ENCODE data around the gene CA7. TPM values are rescaled to one million over a fixed set of nuclear protein-coding genes. Genes with fewer than 3 reads are reported as not detected.

Gene CA7
- total RNA-seq, 4 donors from 2014 or later, result not detected

GRCh38 chr16:66840883-66841282 lies 3.3 kb upstream of the CA7 start:
- 45 to 66% methylated on average over 3 of the region's 3 CpGs for WGBS, 2 donors
- Histone ChIP-seq H3K9me3 (no peaks in the 10 kb centered on the region), H3K27ac (no peak overlapping the region), H3K36me3 (no peaks in the 10 kb centered on the region), H3K4me3 (no peak overlapping the region), H3K4me1 (peaks cover 0 to 16% (median 13%) of the 10 kb centered on the region in 4 donors), H3K27me3 (peaks cover 0 to 28% of the 10 kb centered on the region in 2 donors)
- DNase-seq (ENCODE audit: low spot score in 2 of 2), result no peak
- TF ChIP-seq POLR2A (IDR thresholded peaks at IDR 0.05) (no peak), CTCF (IDR thresholded peaks at IDR 0.05) (no peak), EP300 (IDR thresholded peaks at IDR 0.05) (no peak)

GRCh38 chr16:66841366-66841765 lies 2.8 kb upstream of the CA7 start:
- no peaks in the 10 kb centered on the region for H3K36me3 ChIP-seq
- DNase-seq (ENCODE audit: low spot score in 2 of 2), result no peak
- H3K4me1 ChIP-seq, result peaks cover 0 to 16% (median 13%) of the 10 kb centered on the region in 4 donors
- WGBS, 2 donors, result 80 to 84% methylated on average over 4 of the region's 4 CpGs
- no peak overlapping the region for H3K4me3 ChIP-seq
- no peak for TF ChIP-seq EP300 (IDR thresholded peaks at IDR 0.05)
- no peak for TF ChIP-seq POLR2A (IDR thresholded peaks at IDR 0.05)
- no peak for TF ChIP-seq CTCF (IDR thresholded peaks at IDR 0.05)
- H3K27me3 ChIP-seq, result peaks cover 0 to 33% of the 10 kb centered on the region in 2 donors
- H3K9me3 ChIP-seq, result no peaks in the 10 kb centered on the region
- H3K27ac ChIP-seq, result no peak overlapping the region

GRCh38 chr16:66842765-66843164 lies 1.4 kb upstream of the CA7 start:
- H3K27me3 ChIP-seq, result peaks cover 0 to 38% of the 10 kb centered on the region in 2 donors
- H3K27ac ChIP-seq, result no peak overlapping the region
- H3K4me1 ChIP-seq, result peaks cover 0 to 16% (median 13%) of the 10 kb centered on the region in 4 donors
- no peaks in the 10 kb centered on the region for H3K9me3 ChIP-seq
- H3K4me3 ChIP-seq, result no peak overlapping the region
- DNase-seq (ENCODE audit: low spot score in 2 of 2), result no peak
- no peak for TF ChIP-seq CTCF (IDR thresholded peaks at IDR 0.05)
- TF ChIP-seq POLR2A (IDR thresholded peaks at IDR 0.05), result no peak
- TF ChIP-seq EP300 (IDR thresholded peaks at IDR 0.05), result no peak
- 46 to 53% methylated on average over 7 of the region's 7 CpGs for WGBS, 2 donors
- H3K36me3 ChIP-seq, result no peaks in the 10 kb centered on the region

- DNase-seq (ENCODE audit: low spot score in 2 of 2), result no peak
- TF ChIP-seq POLR2A (IDR thresholded peaks at IDR 0.05), result no peak
- no peak for TF ChIP-seq EP300 (IDR thresholded peaks at IDR 0.05)
- TF ChIP-seq CTCF (IDR thresholded peaks at IDR 0.05), result no peak
- WGBS, 2 donors, result 100% methylated on average over 2 of the region's 2 CpGs
- Histone ChIP-seq H3K36me3 (no peaks in the 10 kb centered on the region), H3K27me3 (peaks cover 0 to 39% of the 10 kb centered on the region in 2 donors), H3K9me3 (no peaks in the 10 kb centered on the region), H3K27ac (no peak overlapping the region), H3K4me3 (no peak overlapping the region), H3K4me1 (peaks cover 0 to 16% (median 13%) of the 10 kb centered on the region in 4 donors)
Measured at GRCh38 chr16:66843191-66843590, 1.0 kb upstream of the CA7 start.

- Histone ChIP-seq H3K9me3 (no peaks in the 10 kb centered on the region), H3K27ac (no peak overlapping the region), H3K4me1 (peaks cover 0 to 16% (median 13%) of the 10 kb centered on the region in 4 donors), H3K4me3 (peak overlapping the region; percentile 4 to 52 (median 36)), H3K36me3 (no peaks in the 10 kb centered on the region), H3K27me3 (peaks cover 0 to 42% of the 10 kb centered on the region in 2 donors)
- no peak for DNase-seq (ENCODE audit: low spot score in 2 of 2)
- 29 to 80% methylated on average over 1 to 13 of the region's 14 CpGs for WGBS, 2 donors
- no peak for TF ChIP-seq EP300 (IDR thresholded peaks at IDR 0.05)
- no peak for TF ChIP-seq CTCF (IDR thresholded peaks at IDR 0.05)
- TF ChIP-seq POLR2A (IDR thresholded peaks at IDR 0.05), result no peak
Measured at GRCh38 chr16:66844009-66844341, 239 bp upstream of the CA7 start.

Measured in tibial nerve (tissue), 4 donors.